Neuron (in vitro differentiated cells): ENCODE results near the gene DDIT4L.
"Not testable (repeated sequence)": the region's sequence is repeated elsewhere in the genome, so short reads cannot be mapped to it uniquely, and the experiment has no call there.

ENCODE experiments used
- H2AFZ ChIP-seq: one replicate; pipeline ENCODE4 v1.6.1; 2013; ENCODE audit warnings: low read depth, mild to moderate bottlenecking, inconsistent platforms, low read length, moderate library complexity
- H3K27me3 ChIP-seq: one replicate; pipeline ENCODE4 v1.6.1; 2013; ENCODE audit warnings: low read length; ENCODE audit not compliant: insufficient read depth
- H3K36me3 ChIP-seq: one replicate; pipeline ENCODE4 v1.6.1; 2013; ENCODE audit warnings: low read length; ENCODE audit not compliant: insufficient read depth
- H3K4me1 ChIP-seq: one replicate; pipeline ENCODE4 v1.6.1; 2013; ENCODE audit warnings: low read length; ENCODE audit not compliant: insufficient read depth
- H3K4me3 ChIP-seq: 2 replicates; pipeline ENCODE4 v1.5.1; 2013; ENCODE audit warnings: mild to moderate bottlenecking, low read length, moderate library complexity
- H3K9me3 ChIP-seq: one replicate; pipeline ENCODE4 v1.6.1; 2013; ENCODE audit warnings: low read length

DDIT4L gene

GRCh38 chr4:100147684-100148083 lies 42.6 kb downstream of the DDIT4L start:
- no peaks in the 10 kb centered on the region for H3K27me3 ChIP-seq
- H3K36me3 ChIP-seq: no peaks in the 10 kb centered on the region
- no peaks in the 10 kb centered on the region for H3K4me1 ChIP-seq
- H3K9me3 ChIP-seq: no peaks in the 10 kb centered on the region
- H3K4me3 ChIP-seq: no peak overlapping the region
- no peak overlapping the region for H2AFZ ChIP-seq

GRCh38 chr4:100147198-100147597 lies 43.1 kb downstream of the DDIT4L start:
- no peak overlapping the region for H2AFZ ChIP-seq
- no peaks in the 10 kb centered on the region for H3K36me3 ChIP-seq
- H3K4me3 ChIP-seq: no peak overlapping the region
- H3K9me3 ChIP-seq: no peaks in the 10 kb centered on the region
- no peaks in the 10 kb centered on the region for H3K27me3 ChIP-seq
- no peaks in the 10 kb centered on the region for H3K4me1 ChIP-seq

- Histone ChIP-seq H3K9me3 (no peaks in the 10 kb centered on the region), H2AFZ (no peak overlapping the region), H3K36me3 (no peaks in the 10 kb centered on the region), H3K4me3 (no peak overlapping the region), H3K4me1 (no peaks in the 10 kb centered on the region), H3K27me3 (no peaks in the 10 kb centered on the region)
Measured at GRCh38 chr4:100146756-100147155, 43.5 kb downstream of the DDIT4L start.

- H2AFZ ChIP-seq, H3K4me1 ChIP-seq, H3K36me3 ChIP-seq, H3K4me3 ChIP-seq, H3K27me3 ChIP-seq, H3K9me3 ChIP-seq: not testable (repeated sequence)
Measured at GRCh38 chr4:100137320-100137719, 52.9 kb downstream of the DDIT4L start.
